IMR-90 (cell line): Measurements from ENCODE around the gene ZNF644. TPM values are rescaled to one million over a fixed set of nuclear protein-coding genes. Genes with fewer than 3 reads are reported as not detected.
"Not testable (repeated sequence)": the region's sequence is repeated elsewhere in the genome, so short reads cannot be mapped to it uniquely, and the experiment has no call there.

Experiments
- ATAC-seq: fragments of 200-7000 bp; cut with Tn5 transposase; 2 replicates; pipeline ENCODE4 v1.9.1; 2020; ENCODE audit warnings: low read depth, mild to moderate bottlenecking, moderate library complexity
- BruUV-seq: library from RNA; stranded (reverse); fragments of 400-500 nt; replicated peaks from 2 replicates; lab custom pipeline; 2021; lab: Mats Ljungman, UMichigan
- CTCF ChIA-PET: fragments of 300-600 bp; formaldehyde crosslinking; extraction: SDS; loops from one replicate; lab custom pipeline; 2021; ENCODE audit warnings: antibody characterized with exemption; lab: Yijun Ruan, JAX
- POLR2A ChIA-PET: fragments of 300-600 bp; sonication (Branson Sonifier 250); formaldehyde crosslinking; loops from one replicate; lab custom pipeline; 2022; ENCODE audit warnings: antibody characterized with exemption; ENCODE audit not compliant: unreplicated experiment; lab: Charles Lee
- DNase-seq: peaks from one replicate; pipeline ENCODE4 v3.0.0; 2013
- H2AFZ ChIP-seq: replicated peaks from 2 replicates; pipeline ENCODE3; 2013; ENCODE audit warnings: low read length, mild to moderate bottlenecking; ENCODE audit not compliant: poor library complexity
- H2AK5ac ChIP-seq: 2 replicates; pipeline ENCODE4 v1.6.1; 2013; ENCODE audit warnings: low read depth, low read length, inconsistent platforms
- H2AK9ac ChIP-seq: replicated peaks from 2 replicates; pipeline ENCODE3; 2013; ENCODE audit warnings: mild to moderate bottlenecking, low read depth, low read length, moderate library complexity; ENCODE audit not compliant: poor library complexity
- H2BK120ac ChIP-seq: 2 replicates; pipeline ENCODE4 v1.6.1; 2013; ENCODE audit warnings: low read depth, low read length, inconsistent platforms
- H2BK15ac ChIP-seq: 3 replicates; pipeline ENCODE4 v1.6.1; 2013; ENCODE audit warnings: low read depth, low read length, inconsistent platforms
- H2BK20ac ChIP-seq: 2 replicates; pipeline ENCODE4 v1.6.1; 2013; ENCODE audit warnings: low read depth, mild to moderate bottlenecking, inconsistent platforms, low read length, moderate library complexity
- H2BK5ac ChIP-seq: 2 replicates; pipeline ENCODE4 v1.6.1; 2013; ENCODE audit warnings: mild to moderate bottlenecking, low read depth, low read length, inconsistent platforms; ENCODE audit not compliant: poor library complexity, severe bottlenecking
- H3K14ac ChIP-seq: replicated peaks from 2 replicates; pipeline ENCODE4 v1.6.1; 2013; ENCODE audit warnings: low read depth, low read length, inconsistent platforms
- H3K18ac ChIP-seq: 2 replicates; pipeline ENCODE4 v1.6.1; 2013; ENCODE audit warnings: low read depth, low read length, control low read depth
- H3K23ac ChIP-seq: 2 replicates; pipeline ENCODE4 v1.6.1; 2013; ENCODE audit warnings: low read depth, low read length, inconsistent platforms
- H3K27ac ChIP-seq: 2 replicates; pipeline ENCODE4 v1.5.1; 2013; ENCODE audit warnings: mild to moderate bottlenecking, control low read depth, low read length; ENCODE audit not compliant: insufficient read depth
- H3K27me3 ChIP-seq: 2 replicates; pipeline ENCODE4 v1.6.1; 2013; ENCODE audit warnings: low read length; ENCODE audit not compliant: control insufficient read depth, insufficient read depth
- H3K36me3 ChIP-seq: 2 replicates; pipeline ENCODE4 v1.6.1; 2013; ENCODE audit warnings: low read length, mixed read lengths; ENCODE audit not compliant: control insufficient read depth, insufficient read depth
- H3K4ac ChIP-seq: 2 replicates; pipeline ENCODE4 v1.6.1; 2013; ENCODE audit warnings: low read depth, low read length, inconsistent platforms
- H3K4me1 ChIP-seq: 2 replicates; pipeline ENCODE4 v1.6.1; 2013; ENCODE audit warnings: low read length, mixed read lengths; ENCODE audit not compliant: control insufficient read depth, insufficient read depth
- H3K4me2 ChIP-seq: 2 replicates; pipeline ENCODE4 v1.6.1; 2013; ENCODE audit warnings: low read depth, mild to moderate bottlenecking, control low read depth, low read length, moderate library complexity
- H3K4me3 ChIP-seq: 2 replicates; pipeline ENCODE4 v1.5.1; 2013; ENCODE audit warnings: low read depth, mild to moderate bottlenecking, control low read depth, low read length, moderate library complexity; ENCODE audit not compliant: insufficient read depth
- H3K56ac ChIP-seq: 2 replicates; pipeline ENCODE4 v1.6.1; 2013; ENCODE audit warnings: low read length, inconsistent platforms; ENCODE audit not compliant: insufficient read depth; ENCODE audit errors: extremely low read depth
- H3K79me1 ChIP-seq, 2 experiments: 2 replicates each; pipeline ENCODE4 v1.6.1; 2013; ENCODE audit warnings: low read length in 2 of 2, inconsistent platforms in 1 of 2, low read depth in 1 of 2
- H3K9ac ChIP-seq: 2 replicates; pipeline ENCODE4 v1.6.1; 2013; ENCODE audit warnings: low read depth, low read length, control low read depth
- H3K9me1 ChIP-seq: 2 replicates; pipeline ENCODE4 v1.6.1; 2013; ENCODE audit warnings: low read length, inconsistent platforms; ENCODE audit not compliant: insufficient read depth
- H3K9me3 ChIP-seq: 2 replicates; pipeline ENCODE4 v1.6.1; 2013; ENCODE audit warnings: low read length; ENCODE audit not compliant: control insufficient read depth, insufficient read depth
- H4K20me1 ChIP-seq: 2 replicates; pipeline ENCODE4 v1.6.1; 2013; ENCODE audit warnings: low read length, inconsistent platforms; ENCODE audit not compliant: insufficient read depth
- H4K5ac ChIP-seq: 2 replicates; pipeline ENCODE4 v1.6.1; 2013; ENCODE audit warnings: mild to moderate bottlenecking, low read depth, low read length, control low read depth
- H4K8ac ChIP-seq, 2 experiments: 2 replicates each; pipeline ENCODE4 v1.6.1; 2013; ENCODE audit warnings: low read depth in 2 of 2, low read length in 2 of 2, control low read depth in 1 of 2, inconsistent platforms in 1 of 2
- H4K91ac ChIP-seq: 2 replicates; pipeline ENCODE4 v1.6.1; 2013; ENCODE audit warnings: low read depth, low read length, inconsistent platforms; ENCODE audit not compliant: insufficient read depth
- WGBS, 2 experiments: methylation state at CpG; one replicate each; pipeline versions ENCODE4 v1.1.5 to v1.1.7; 2013; ENCODE audit warnings: missing lambda C conversion rate in 2 of 2; ENCODE audit not compliant: insufficient read length in 1 of 2; ENCODE audit errors: extremely low coverage in 2 of 2; 5-methylcytosine and 5-hydroxymethylcytosine counted together
- dilution Hi-C: fragments of 300-500 bp; cut with HindIII; formaldehyde crosslinking; loops from one replicate; pipeline ENCODE4 v1.14.3; 2018; ENCODE audit warnings: low sequenced_read_pairs; ENCODE audit not compliant: unreplicated experiment
- in situ Hi-C: fragments of 300-500 bp; cut with MboI; formaldehyde crosslinking; loops from 3 replicates; pipeline ENCODE4 v1.14.3; 2019; ENCODE audit warnings: low sequenced_read_pairs, inconsistent platforms, mixed read lengths
- intact Hi-C: fragments of 100-400 bp; cut with micrococcal nuclease; formaldehyde crosslinking; loops from 2 replicates; pipeline ENCODE4 v1.10.0; 2022
- polyA plus RNA-seq, 3 experiments: library from polyadenylated mRNA; depleted of rRNA; stranded (reverse); fragments of >200 nt; gene quantifications; 2 replicates each; pipeline ENCODE4 v1.2.3, GENCODE V29; 2012; ENCODE audit warnings: low replicate concordance in 1 of 3
- total RNA-seq: library from RNA; depleted of rRNA; stranded (reverse); fragments of >200 nt; gene quantifications from 2 replicates; pipeline ENCODE4 v1.2.3, GENCODE V29; 2012
- TF ChIP-seq, protein P1 (sequence below): fragments of 150-350 bp; IDR thresholded peaks from 2 replicates; pipeline ENCODE4 v1.6.1; 2017; ENCODE audit warnings: mild to moderate bottlenecking, antibody characterized with exemption, low read length, low read depth

The ZNF644 gene
- total and polyA plus RNA-seq, 2 of the 4 experiments (the other 2 are of a cell fraction): 9.0 to 45.3 TPM

- H3K36me3 ChIP-seq: peaks cover 13% of the 10 kb centered on the region
- no peak overlapping the region for H3K18ac ChIP-seq
- ATAC-seq (no peak), DNase-seq (no peak)
- intact Hi-C loops (no loop called here), in situ Hi-C loops (no loop called here), dilution Hi-C loops (no loop called here)
- H4K5ac ChIP-seq: no peak overlapping the region
- WGBS, 2 experiments: 40% methylated on average over 1 of the region's 4 CpGs; no CpG with 5 or more reads in 1 of the 2 experiments
- no peaks in the 10 kb centered on the region for H3K27me3 ChIP-seq
- H3K27ac ChIP-seq: no peak overlapping the region
- H4K91ac ChIP-seq: no peak overlapping the region
- 0 out of 2 replicates have a peak, but pooled peaks cover 1% of the 10 kb centered on the region for H3K4me1 ChIP-seq
- H3K9ac ChIP-seq: no peak overlapping the region
- H3K56ac ChIP-seq: no peak overlapping the region
- H3K9me3 ChIP-seq: no peaks in the 10 kb centered on the region
- H3K79me1 ChIP-seq: peaks cover 8 to 20% of the 10 kb centered on the region in 2 experiments
- no peak overlapping the region for H2BK120ac ChIP-seq
- POLR2A ChIA-PET: no interaction called here
- no peaks in the 10 kb centered on the region for H3K9me1 ChIP-seq
- no peak overlapping the region for H3K4me3 ChIP-seq
- no peak overlapping the region for H2BK5ac ChIP-seq
- H2AK9ac ChIP-seq: no peak overlapping the region
- H3K4ac ChIP-seq: no peak overlapping the region
- no peak overlapping the region for H2AK5ac ChIP-seq
- no peak overlapping the region for H4K8ac ChIP-seq
- no peak overlapping the region for H2BK15ac ChIP-seq
- no TSS peak for BruUV-seq
- H3K23ac ChIP-seq: no peak overlapping the region
- H2BK20ac ChIP-seq: no peak overlapping the region
- CTCF ChIA-PET: no interaction called here
- TF ChIP-seq, protein P1, sequence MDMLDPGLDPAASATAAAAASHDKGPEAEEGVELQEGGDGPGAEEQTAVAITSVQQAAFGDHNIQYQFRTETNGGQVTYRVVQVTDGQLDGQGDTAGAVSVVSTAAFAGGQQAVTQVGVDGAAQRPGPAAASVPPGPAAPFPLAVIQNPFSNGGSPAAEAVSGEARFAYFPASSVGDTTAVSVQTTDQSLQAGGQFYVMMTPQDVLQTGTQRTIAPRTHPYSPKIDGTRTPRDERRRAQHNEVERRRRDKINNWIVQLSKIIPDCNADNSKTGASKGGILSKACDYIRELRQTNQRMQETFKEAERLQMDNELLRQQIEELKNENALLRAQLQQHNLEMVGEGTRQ: no peak
- no peak overlapping the region for H2AFZ ChIP-seq
- no peaks in the 10 kb centered on the region for H4K20me1 ChIP-seq
- H3K14ac ChIP-seq: no peak overlapping the region
- no peak overlapping the region for H3K4me2 ChIP-seq
These were observed 85.8 kb downstream of the ZNF644 start for GRCh38 chr1:90936061-90936460.

DNA sequence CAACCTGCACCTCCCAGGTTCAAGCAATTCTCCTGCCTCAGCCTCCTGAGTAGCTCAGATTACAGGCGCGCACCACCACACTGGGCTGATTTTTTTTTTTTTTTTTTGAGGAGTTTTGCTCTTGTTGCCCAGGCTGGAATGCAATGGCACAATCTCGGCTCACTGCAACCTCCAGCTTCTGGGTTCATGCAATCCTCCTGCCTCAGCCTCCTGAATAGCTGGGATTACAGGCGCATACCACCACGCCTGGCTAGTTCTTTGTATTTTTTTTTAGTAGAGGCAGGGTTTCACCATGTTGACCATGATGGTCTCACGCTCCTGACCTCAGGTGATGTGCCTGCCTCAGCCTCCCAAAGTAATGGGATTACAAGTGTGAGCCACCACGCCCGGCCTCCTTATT is 93.6 kb downstream of the ZNF644 start:
- H3K9me3 ChIP-seq, H4K91ac ChIP-seq, H2BK5ac ChIP-seq, H3K14ac ChIP-seq, ATAC-seq, H2BK20ac ChIP-seq, dilution Hi-C loops, H2BK15ac ChIP-seq, H2AK5ac ChIP-seq, H3K18ac ChIP-seq, H4K20me1 ChIP-seq, H3K9ac ChIP-seq, DNase-seq, H2AK9ac ChIP-seq, H3K4me1 ChIP-seq, H3K36me3 ChIP-seq, CTCF ChIA-PET, H3K27me3 ChIP-seq, H3K27ac ChIP-seq, H4K8ac ChIP-seq, POLR2A ChIA-PET, H3K23ac ChIP-seq, H2AFZ ChIP-seq, H3K4me3 ChIP-seq, H4K5ac ChIP-seq, H2BK120ac ChIP-seq, H3K4ac ChIP-seq, in situ Hi-C loops, BruUV-seq, H3K9me1 ChIP-seq, H3K56ac ChIP-seq, H3K4me2 ChIP-seq: not testable (repeated sequence)
- H3K79me1 ChIP-seq: peaks cover 7 to 33% of the 10 kb centered on the region in 2 experiments; a peak in 3 of 4 replicates
- WGBS, 2 experiments: 100% methylated on average over 3 of the region's 8 CpGs; no CpG with 5 or more reads in 1 of the 2 experiments
- intact Hi-C loops: loop anchor here (5.0 kb wide), 1 partner anchor 94 kb away; the partner anchor contains the start of gene ZNF644
